ENCODE data around the gene SIRPB2. TPM values are rescaled to one million over a fixed set of nuclear protein-coding genes. Genes with fewer than 3 reads are reported as not detected.

The SIRPB2 gene
- total RNA-seq, 1 experiment from 2014 or later: not detected

- no peak overlapping the region for H3K14ac ChIP-seq (ENCODE audit: insufficient read depth, low read length)
- no peaks in the 10 kb centered on the region for H3K79me1 ChIP-seq (ENCODE audit: insufficient read depth, low read depth, low read length, poor library complexity, severe bottlenecking)
- no peak overlapping the region for H2BK20ac ChIP-seq (ENCODE audit: low read depth, low read length, poor library complexity, severe bottlenecking)
- no peaks in the 10 kb centered on the region for H3K4me1 ChIP-seq (ENCODE audit: insufficient read depth, low read length)
- no peak overlapping the region for H3K4me3 Mint-ChIP-seq
- no peak overlapping the region; a peak in 1 of 7 replicates for H3K27ac Mint-ChIP-seq
- peak; percentile 80 for DNase-seq
- no peaks in the 10 kb centered on the region for H3K9me3 ChIP-seq (ENCODE audit: control insufficient read depth, low read depth, low read length)
- no peak overlapping the region for H2BK120ac ChIP-seq (ENCODE audit: low read depth, low read length, poor library complexity, severe bottlenecking)
- no peak overlapping the region for H3K56ac ChIP-seq (ENCODE audit: insufficient read length, low read depth, low read length)
- H3K23ac ChIP-seq (ENCODE audit: insufficient read length, low read depth, low read length): no peak overlapping the region
- no peak overlapping the region for H3K18ac ChIP-seq (ENCODE audit: insufficient read length, low read depth, low read length)
- H4K8ac ChIP-seq (replicated peaks; ENCODE audit: insufficient read length, low read depth, low read length): no peak overlapping the region
- H3K9ac ChIP-seq (ENCODE audit: extremely low read depth, insufficient read length, low read length): no peak overlapping the region
- no peak overlapping the region for H2BK15ac ChIP-seq (ENCODE audit: low read depth, low read length)
- H3K27me3 Mint-ChIP-seq (ENCODE audit: low read depth): no peaks in the 10 kb centered on the region; the same call in 1 of the 2 replicates
- no peaks in the 10 kb centered on the region for H3K79me2 ChIP-seq (ENCODE audit: insufficient read depth, low read length)
- H4K20me1 ChIP-seq (ENCODE audit: control insufficient read depth, insufficient read depth, insufficient read length): no peaks in the 10 kb centered on the region
- no peak overlapping the region for H2BK12ac ChIP-seq (ENCODE audit: insufficient read length, low read depth, low read length)
- no peak overlapping the region for H2BK5ac ChIP-seq (ENCODE audit: insufficient read length, low read length)
- H3K27ac ChIP-seq (ENCODE audit: insufficient read length, low read depth, low read length): no peak overlapping the region
- no peaks in the 10 kb centered on the region for H3K27me3 ChIP-seq (ENCODE audit: insufficient read depth, low read length)
- H2AK5ac ChIP-seq (ENCODE audit: insufficient read length, low read length): no peak overlapping the region
- TF ChIP-seq CTCF (conservative IDR thresholded peaks at IDR 0.05): peak; percentile 71
- H4K91ac ChIP-seq (ENCODE audit: insufficient read length, low read depth, low read length): no peak overlapping the region
- H3T11ph ChIP-seq (ENCODE audit: low read length): no peak overlapping the region
- no peak overlapping the region for H3K4ac ChIP-seq (ENCODE audit: low read depth, low read length)
- H3K9me3 Mint-ChIP-seq: no peaks in the 10 kb centered on the region; a peak in 1 of 5 replicates
- H3K4me1 Mint-ChIP-seq: peaks cover 2 to 21% of the 10 kb centered on the region in 2 experiments
- no peak overlapping the region for H2AFZ ChIP-seq (ENCODE audit: low read length)
- H3K4me2 ChIP-seq (ENCODE audit: insufficient read depth, insufficient read length, low read length): no peak overlapping the region
- H3K23me2 ChIP-seq (ENCODE audit: insufficient read length, low read depth, low read length, poor library complexity, severe bottlenecking): no peaks in the 10 kb centered on the region
- H4K5ac ChIP-seq (ENCODE audit: insufficient read length, low read depth, low read length): no peak overlapping the region
- peaks cover 19 to 34% (median 30%) of the 10 kb centered on the region in 3 experiments; a peak in 6 of 7 replicates for H3K36me3 Mint-ChIP-seq (ENCODE audit: insufficient read depth in 1 of 3, low read depth in 3 of 3)
- no CpG with 5 or more reads among the region's 6 CpGs for WGBS (ENCODE audit: extremely low coverage, insufficient read length, low lambda C conversion rate)
Measured at GRCh38 chr20:1440024-1440423, 51.2 kb downstream of the SIRPB2 start.
